HAP-1 (cell line): ENCODE measurements around the gene ANKRD40CL.

ENCODE experiments used
- DNase-seq, 2 experiments: peaks; one replicate each; pipeline ENCODE4 v3.0.0-alpha.2; 2016 to 2020; ENCODE audit warnings: low spot score in 2 of 2
- H3K27me3 ChIP-seq: fragments of 250-450 bp; sonication (Bioruptor Pico); 2 replicates; pipeline ENCODE4 v1.5.1; 2020; ENCODE audit warnings: low read depth, mild to moderate bottlenecking, moderate library complexity
- H3K36me3 ChIP-seq: fragments of 250-450 bp; sonication (Bioruptor Pico); replicated peaks from 2 replicates; pipeline ENCODE4 v1.5.1; 2020; ENCODE audit warnings: mild to moderate bottlenecking
- H3K4me1 ChIP-seq: fragments of 250-450 bp; sonication (Bioruptor Pico); 2 replicates; pipeline ENCODE4 v1.5.1; 2020; ENCODE audit warnings: mild to moderate bottlenecking
- H3K4me3 ChIP-seq: fragments of 250-450 bp; sonication (Bioruptor Pico); 2 replicates; pipeline ENCODE4 v1.5.1; 2020; ENCODE audit warnings: mild to moderate bottlenecking, moderate library complexity
- H3K9me3 ChIP-seq: fragments of 250-450 bp; sonication (Bioruptor Pico); 2 replicates; pipeline ENCODE4 v1.5.1; 2020; ENCODE audit warnings: mild to moderate bottlenecking, moderate library complexity
- in situ Hi-C: fragments of 300-500 bp; cut with MboI; formaldehyde crosslinking; loops from 3 replicates; pipeline ENCODE4 v1.14.3; 2020; ENCODE audit warnings: low sequenced_read_pairs, inconsistent platforms, mixed read lengths

ANKRD40CL gene

DNA sequence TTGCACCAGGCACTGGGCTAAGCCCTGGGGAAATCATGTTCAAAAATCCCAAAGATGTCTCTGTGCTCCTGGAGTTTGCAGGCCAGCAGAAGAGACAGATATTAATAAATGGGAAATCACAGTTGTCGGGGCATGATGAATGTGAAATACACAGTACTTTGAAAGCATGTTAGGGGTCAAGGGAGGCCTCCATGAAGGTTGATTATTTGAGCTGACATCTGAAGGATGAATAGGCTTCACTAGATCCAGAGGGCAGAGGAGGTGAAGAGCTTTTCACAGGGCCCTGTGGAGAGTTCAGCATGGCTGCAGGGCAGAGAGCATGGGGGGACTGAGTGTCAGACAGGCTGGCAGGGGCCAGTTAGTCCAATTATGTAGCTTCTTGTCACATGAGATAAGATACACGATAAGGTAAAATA lies 2.6 kb downstream of the ANKRD40CL start:
- no peaks in the 10 kb centered on the region for H3K27me3 ChIP-seq
- H3K4me3 ChIP-seq, result no peak overlapping the region
- H3K4me1 ChIP-seq, result peaks cover 4% of the 10 kb centered on the region; the same call in 1 of the 2 replicates
- H3K36me3 ChIP-seq, result no peaks in the 10 kb centered on the region
- DNase-seq, result no peak
- in situ Hi-C loops, result no loop called here
- H3K9me3 ChIP-seq, result no peaks in the 10 kb centered on the region

DNA sequence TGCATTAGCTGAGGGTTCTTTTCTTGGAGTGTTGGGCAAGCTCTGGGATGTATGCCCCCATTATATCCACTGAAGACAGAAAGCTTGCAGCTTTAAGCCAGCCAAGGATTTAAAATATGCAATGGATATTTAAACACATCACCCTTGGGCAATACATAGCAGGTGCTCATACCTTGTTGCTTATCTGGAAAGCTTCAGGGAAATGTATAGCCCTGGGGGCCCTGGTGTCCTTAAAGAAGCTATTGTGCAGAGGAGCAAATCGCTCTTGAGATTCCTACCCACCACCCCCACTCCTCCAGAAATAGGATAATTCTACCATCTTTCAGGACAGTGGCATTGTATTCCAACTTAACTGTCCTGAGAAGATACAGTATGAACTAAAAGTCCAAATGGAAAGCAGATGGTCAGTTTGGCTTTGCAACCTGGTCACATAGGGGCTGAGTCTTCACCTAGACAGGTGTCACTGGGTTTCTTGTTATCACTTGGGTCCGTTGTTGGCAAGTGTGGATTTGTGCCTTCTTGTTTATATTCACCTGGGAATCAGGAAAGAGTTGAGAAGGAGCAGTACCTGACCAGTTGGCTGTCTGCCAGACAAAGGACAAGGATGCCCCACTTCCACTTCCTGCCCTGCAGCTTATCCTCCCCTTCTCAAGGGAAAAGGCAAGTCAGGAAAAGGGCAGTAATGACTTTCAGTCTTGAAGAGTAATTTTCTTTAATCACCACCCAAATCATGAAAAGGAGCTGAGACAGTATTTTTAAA lies 3.4 kb downstream of the ANKRD40CL start:
- Histone ChIP-seq H3K9me3 (no peaks in the 10 kb centered on the region), H3K36me3 (no peaks in the 10 kb centered on the region), H3K27me3 (no peaks in the 10 kb centered on the region), H3K4me1 (peaks cover 4% of the 10 kb centered on the region; the same call in 1 of the 2 replicates), H3K4me3 (no peak overlapping the region)
- in situ Hi-C loops, result no loop called here
- DNase-seq, result no peak

GRCh38 chr17:50762177-50762576 lies 5.1 kb downstream of the ANKRD40CL start:
- in situ Hi-C loops, result no loop called here
- no peak for DNase-seq
- H3K4me1 ChIP-seq, result peaks cover 4% of the 10 kb centered on the region; the same call in 1 of the 2 replicates
- no peaks in the 10 kb centered on the region for H3K27me3 ChIP-seq
- no peaks in the 10 kb centered on the region for H3K36me3 ChIP-seq
- no peak overlapping the region for H3K4me3 ChIP-seq
- H3K9me3 ChIP-seq, result no peaks in the 10 kb centered on the region

DNA sequence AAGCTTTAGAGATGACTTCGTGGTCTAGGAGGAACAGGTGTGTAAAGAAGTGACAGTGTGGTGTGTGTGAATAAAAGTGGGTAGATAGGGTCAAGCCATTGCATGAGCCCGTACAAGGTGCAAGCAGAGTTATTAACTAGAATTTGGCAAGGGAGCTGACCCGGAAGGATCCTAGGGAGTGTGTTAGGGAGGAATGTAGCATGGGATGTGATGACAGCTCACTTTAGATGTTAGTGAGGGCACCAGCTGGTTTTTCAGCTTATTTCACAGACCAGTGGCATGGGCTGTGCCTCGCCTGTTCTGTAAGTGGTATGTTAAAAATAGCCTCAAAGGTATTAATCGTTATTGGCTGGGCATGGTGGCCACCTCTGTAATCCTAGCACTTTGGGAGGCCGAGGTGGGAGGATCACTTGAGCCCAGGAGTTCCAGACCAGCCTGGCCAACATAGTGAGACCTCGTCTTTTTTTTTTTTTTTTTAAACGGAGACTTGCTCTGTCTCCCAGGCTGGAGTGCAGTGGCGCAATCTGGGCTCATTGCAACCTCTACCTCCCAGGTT lies 8.3 kb downstream of the ANKRD40CL start:
- DNase-seq, result no peak
- in situ Hi-C loops, result no loop called here
- Histone ChIP-seq H3K4me1 (peaks cover 3% of the 10 kb centered on the region; the same call in 1 of the 2 replicates), H3K36me3 (peaks cover 15% of the 10 kb centered on the region), H3K9me3 (no peaks in the 10 kb centered on the region), H3K4me3 (no peak overlapping the region), H3K27me3 (no peaks in the 10 kb centered on the region)

DNA sequence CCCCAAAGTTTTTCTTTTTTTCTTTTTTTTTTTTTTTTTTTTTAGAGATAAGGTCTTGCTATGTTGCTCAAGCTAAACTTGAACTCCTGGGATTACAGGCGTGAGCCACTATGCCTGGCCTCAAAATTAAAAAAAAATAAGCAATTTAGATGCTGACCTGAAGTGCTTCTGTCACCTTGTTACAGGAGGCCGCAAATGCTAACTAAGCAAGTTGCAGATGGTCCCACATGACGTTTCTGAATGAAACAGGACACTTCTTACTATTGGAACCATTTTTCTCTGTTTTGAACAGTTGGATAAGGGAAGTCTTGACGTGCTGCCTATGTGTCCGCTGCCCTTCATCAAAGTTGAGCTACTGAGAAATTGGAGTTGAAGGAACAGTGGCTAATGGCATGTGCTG lies 8.8 kb downstream of the ANKRD40CL start:
- in situ Hi-C loops, result no loop called here
- no peaks in the 10 kb centered on the region for H3K27me3 ChIP-seq
- no peak for DNase-seq
- no peaks in the 10 kb centered on the region for H3K9me3 ChIP-seq
- H3K36me3 ChIP-seq, result peaks cover 19% of the 10 kb centered on the region
- no peaks in the 10 kb centered on the region for H3K4me1 ChIP-seq
- no peak overlapping the region for H3K4me3 ChIP-seq

- H3K4me1 ChIP-seq, result no peaks in the 10 kb centered on the region
- peaks cover 59% of the 10 kb centered on the region for H3K36me3 ChIP-seq
- H3K27me3 ChIP-seq, result no peaks in the 10 kb centered on the region
- H3K4me3 ChIP-seq, result no peak overlapping the region
- no peaks in the 10 kb centered on the region for H3K9me3 ChIP-seq
- in situ Hi-C loops, result no loop called here
- no peak for DNase-seq
These were observed 12.8 kb downstream of the ANKRD40CL start for GRCh38 chr17:50754521-50754920.

GRCh38 chr17:50749245-50749644 lies 18.1 kb downstream of the ANKRD40CL start:
- Histone ChIP-seq H3K4me3 (no peak overlapping the region), H3K36me3 (peaks cover 97% of the 10 kb centered on the region)
- in situ Hi-C loops, result no loop called here

DNA sequence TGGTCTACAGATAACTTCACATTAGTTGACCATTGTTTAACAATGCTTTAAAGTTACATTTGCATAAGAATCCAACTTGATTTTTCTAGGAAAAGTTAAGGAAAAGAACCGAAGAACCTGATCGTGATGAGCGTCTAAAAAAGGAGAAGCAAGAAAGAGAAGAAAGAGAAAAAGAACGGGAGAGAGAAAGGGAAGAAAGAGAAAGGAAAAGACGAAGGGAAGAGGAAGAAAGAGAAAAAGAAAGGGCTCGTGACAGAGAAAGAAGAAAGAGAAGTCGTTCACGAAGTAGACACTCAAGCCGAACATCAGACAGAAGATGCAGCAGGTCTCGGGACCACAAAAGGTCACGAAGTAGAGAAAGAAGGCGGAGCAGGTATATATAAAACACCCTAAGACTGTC lies 21.7 kb downstream of the ANKRD40CL start:
- no peak overlapping the region for H3K4me3 ChIP-seq
- H3K9me3 ChIP-seq, result no peaks in the 10 kb centered on the region
- DNase-seq, result no peak
- in situ Hi-C loops, result no loop called here
- no peaks in the 10 kb centered on the region for H3K27me3 ChIP-seq
- H3K36me3 ChIP-seq, result peaks cover 98% of the 10 kb centered on the region
- no peaks in the 10 kb centered on the region for H3K4me1 ChIP-seq

More at GRCh38 chr17:50749245-50749644, 18.1 kb downstream of the ANKRD40CL start:
- Histone ChIP-seq H3K9me3 (no peaks in the 10 kb centered on the region), H3K4me1 (no peaks in the 10 kb centered on the region), H3K27me3 (no peaks in the 10 kb centered on the region)
- DNase-seq, result no peak

- DNase-seq, result no peak
- Histone ChIP-seq H3K36me3 (peaks cover 82% of the 10 kb centered on the region), H3K9me3 (no peaks in the 10 kb centered on the region), H3K4me3 (no peak overlapping the region), H3K27me3 (no peaks in the 10 kb centered on the region), H3K4me1 (no peaks in the 10 kb centered on the region; the same call in 1 of the 2 replicates)
- in situ Hi-C loops, result no loop called here
These were observed 28.2 kb downstream of the ANKRD40CL start for GRCh38 chr17:50739098-50739497.

DNA sequence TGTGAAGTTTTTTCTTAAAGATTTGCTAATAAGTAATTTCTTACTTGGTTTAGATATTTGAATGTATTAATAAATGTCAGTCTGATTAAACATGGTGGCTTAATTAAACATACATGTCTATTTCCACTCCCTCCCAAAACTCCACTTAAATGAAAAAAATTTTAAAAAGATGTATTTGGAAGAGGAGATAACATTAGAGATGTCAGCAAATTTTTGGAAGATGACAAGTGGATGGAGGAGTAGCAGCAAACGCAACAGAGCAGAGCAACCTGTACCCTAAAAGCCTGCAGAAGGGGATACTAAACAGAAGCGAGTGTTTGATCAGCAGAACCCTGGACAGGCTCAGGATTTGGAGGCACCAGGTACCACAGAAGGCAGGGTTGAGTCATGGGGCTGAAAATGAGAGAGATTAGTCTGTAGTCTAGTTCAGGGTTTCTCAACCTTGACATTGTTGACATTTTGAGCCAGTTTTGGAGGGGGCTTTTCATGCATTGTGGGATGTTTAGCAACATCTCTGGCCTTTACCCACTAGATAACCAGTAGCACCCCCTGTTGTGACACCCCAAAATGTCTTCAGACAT lies 30.1 kb downstream of the ANKRD40CL start:
- Histone ChIP-seq H3K9me3 (no peaks in the 10 kb centered on the region), H3K4me3 (no peak overlapping the region), H3K4me1 (no peaks in the 10 kb centered on the region; the same call in 1 of the 2 replicates), H3K27me3 (no peaks in the 10 kb centered on the region), H3K36me3 (peaks cover 63% of the 10 kb centered on the region)
- no peak for DNase-seq
- in situ Hi-C loops, result no loop called here

GRCh38 chr17:50735287-50735686 lies 32.0 kb downstream of the ANKRD40CL start:
- no peak for DNase-seq
- Histone ChIP-seq H3K4me3 (no peak overlapping the region), H3K27me3 (no peaks in the 10 kb centered on the region), H3K36me3 (peaks cover 43% of the 10 kb centered on the region), H3K4me1 (no peaks in the 10 kb centered on the region; the same call in 1 of the 2 replicates), H3K9me3 (no peaks in the 10 kb centered on the region)
- in situ Hi-C loops, result no loop called here

- Histone ChIP-seq H3K9me3 (no peaks in the 10 kb centered on the region), H3K4me1 (no peaks in the 10 kb centered on the region; the same call in 1 of the 2 replicates), H3K36me3 (peaks cover 13% of the 10 kb centered on the region), H3K27me3 (no peaks in the 10 kb centered on the region), H3K4me3 (no peak overlapping the region)
- in situ Hi-C loops, result no loop called here
- no peak for DNase-seq
These were observed 35.5 kb downstream of the ANKRD40CL start for GRCh38 chr17:50731575-50732460.

GRCh38 chr17:50728881-50729765 lies 38.2 kb downstream of the ANKRD40CL start:
- no peaks in the 10 kb centered on the region for H3K9me3 ChIP-seq
- no peak overlapping the region for H3K4me3 ChIP-seq
- peaks cover 8% of the 10 kb centered on the region for H3K36me3 ChIP-seq
- in situ Hi-C loops, result no loop called here
- no peak for DNase-seq
- H3K4me1 ChIP-seq, result peaks cover 10% of the 10 kb centered on the region; the same call in 1 of the 2 replicates
- no peaks in the 10 kb centered on the region for H3K27me3 ChIP-seq
